ENCODE measurements around the gene USP8. TPM values are rescaled to one million over a fixed set of nuclear protein-coding genes. Genes with fewer than 3 reads are reported as not detected.

USP8 gene
- total and polyA plus RNA-seq, 4 donors = 20.4 to 42.8 (median 32.5) TPM

DNA sequence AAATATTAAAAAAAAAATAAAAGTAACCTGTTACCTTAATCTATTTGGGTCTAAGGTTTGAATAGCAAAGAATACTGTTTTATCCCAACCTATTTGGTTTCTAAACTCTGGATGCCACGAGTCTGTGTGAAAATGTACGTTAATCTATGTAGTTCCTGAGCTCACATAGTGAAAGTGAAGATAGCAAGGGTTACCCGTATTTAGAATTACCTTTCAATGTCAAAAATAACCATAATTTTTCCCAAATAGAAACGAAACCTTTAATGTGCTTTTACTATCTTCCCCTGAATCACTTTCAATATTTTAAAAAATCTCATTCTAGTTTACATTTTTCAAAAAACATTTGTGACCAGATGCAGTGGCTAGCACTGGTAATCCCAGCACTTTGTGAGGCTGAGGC, 128.0 kb downstream of the USP8 start:
- H3K9me3 ChIP-seq (ENCODE audit: control insufficient read depth in 4 of 4, low read length in 3 of 4) = no peaks in the 10 kb centered on the region
- H3K27me3 ChIP-seq (ENCODE audit: control insufficient read depth in 4 of 4, insufficient read depth in 4 of 4, low read length in 3 of 4) = no peaks in the 10 kb centered on the region
- no peak overlapping the region for H3K9ac ChIP-seq (ENCODE audit: low read depth in 1 of 2, low read length in 2 of 2)
- peaks cover 0 to 4% (median 2%) of the 10 kb centered on the region in 4 donors for H3K36me3 ChIP-seq (ENCODE audit: control insufficient read depth in 4 of 4, insufficient read depth in 3 of 4, low read depth in 1 of 4, low read length in 3 of 4)
- no peak overlapping the region for H3K4me3 ChIP-seq (ENCODE audit: low read depth in 1 of 3, low read length in 3 of 3)
- TF ChIP-seq RXRA (IDR thresholded peaks at IDR 0.05) (no peak), HNF4G (IDR thresholded peaks at IDR 0.05) (no peak), JUND (IDR thresholded peaks at IDR 0.05) (no peak), YY1 (IDR thresholded peaks at IDR 0.05) (no peak), NR2F2 (IDR thresholded peaks at IDR 0.05) (no peak), GABPA (IDR thresholded peaks at IDR 0.05 in 1 of 2, conservative IDR thresholded peaks at IDR 0.05 in 1 of 2) (no peak), MAX (IDR thresholded peaks at IDR 0.05) (no peak), SP1 (IDR thresholded peaks at IDR 0.05) (no peak), CTCF (IDR thresholded peaks at IDR 0.05; ENCODE audit: low read depth, low read length, missing input control) (no peak), RAD21 (IDR thresholded peaks at IDR 0.05) (no peak), FOXA2 (IDR thresholded peaks at IDR 0.05) (no peak), HNF4A (conservative IDR thresholded peaks at IDR 0.05) (no peak)
- TF ChIP-seq, protein P1, sequence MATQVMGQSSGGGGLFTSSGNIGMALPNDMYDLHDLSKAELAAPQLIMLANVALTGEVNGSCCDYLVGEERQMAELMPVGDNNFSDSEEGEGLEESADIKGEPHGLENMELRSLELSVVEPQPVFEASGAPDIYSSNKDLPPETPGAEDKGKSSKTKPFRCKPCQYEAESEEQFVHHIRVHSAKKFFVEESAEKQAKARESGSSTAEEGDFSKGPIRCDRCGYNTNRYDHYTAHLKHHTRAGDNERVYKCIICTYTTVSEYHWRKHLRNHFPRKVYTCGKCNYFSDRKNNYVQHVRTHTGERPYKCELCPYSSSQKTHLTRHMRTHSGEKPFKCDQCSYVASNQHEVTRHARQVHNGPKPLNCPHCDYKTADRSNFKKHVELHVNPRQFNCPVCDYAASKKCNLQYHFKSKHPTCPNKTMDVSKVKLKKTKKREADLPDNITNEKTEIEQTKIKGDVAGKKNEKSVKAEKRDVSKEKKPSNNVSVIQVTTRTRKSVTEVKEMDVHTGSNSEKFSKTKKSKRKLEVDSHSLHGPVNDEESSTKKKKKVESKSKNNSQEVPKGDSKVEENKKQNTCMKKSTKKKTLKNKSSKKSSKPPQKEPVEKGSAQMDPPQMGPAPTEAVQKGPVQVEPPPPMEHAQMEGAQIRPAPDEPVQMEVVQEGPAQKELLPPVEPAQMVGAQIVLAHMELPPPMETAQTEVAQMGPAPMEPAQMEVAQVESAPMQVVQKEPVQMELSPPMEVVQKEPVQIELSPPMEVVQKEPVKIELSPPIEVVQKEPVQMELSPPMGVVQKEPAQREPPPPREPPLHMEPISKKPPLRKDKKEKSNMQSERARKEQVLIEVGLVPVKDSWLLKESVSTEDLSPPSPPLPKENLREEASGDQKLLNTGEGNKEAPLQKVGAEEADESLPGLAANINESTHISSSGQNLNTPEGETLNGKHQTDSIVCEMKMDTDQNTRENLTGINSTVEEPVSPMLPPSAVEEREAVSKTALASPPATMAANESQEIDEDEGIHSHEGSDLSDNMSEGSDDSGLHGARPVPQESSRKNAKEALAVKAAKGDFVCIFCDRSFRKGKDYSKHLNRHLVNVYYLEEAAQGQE (IDR thresholded peaks at IDR 0.05) = no peak
- TF ChIP-seq, protein P2, sequence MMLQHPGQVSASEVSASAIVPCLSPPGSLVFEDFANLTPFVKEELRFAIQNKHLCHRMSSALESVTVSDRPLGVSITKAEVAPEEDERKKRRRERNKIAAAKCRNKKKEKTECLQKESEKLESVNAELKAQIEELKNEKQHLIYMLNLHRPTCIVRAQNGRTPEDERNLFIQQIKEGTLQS (IDR thresholded peaks at IDR 0.05) = no peak
- TF ChIP-seq, protein P3, sequence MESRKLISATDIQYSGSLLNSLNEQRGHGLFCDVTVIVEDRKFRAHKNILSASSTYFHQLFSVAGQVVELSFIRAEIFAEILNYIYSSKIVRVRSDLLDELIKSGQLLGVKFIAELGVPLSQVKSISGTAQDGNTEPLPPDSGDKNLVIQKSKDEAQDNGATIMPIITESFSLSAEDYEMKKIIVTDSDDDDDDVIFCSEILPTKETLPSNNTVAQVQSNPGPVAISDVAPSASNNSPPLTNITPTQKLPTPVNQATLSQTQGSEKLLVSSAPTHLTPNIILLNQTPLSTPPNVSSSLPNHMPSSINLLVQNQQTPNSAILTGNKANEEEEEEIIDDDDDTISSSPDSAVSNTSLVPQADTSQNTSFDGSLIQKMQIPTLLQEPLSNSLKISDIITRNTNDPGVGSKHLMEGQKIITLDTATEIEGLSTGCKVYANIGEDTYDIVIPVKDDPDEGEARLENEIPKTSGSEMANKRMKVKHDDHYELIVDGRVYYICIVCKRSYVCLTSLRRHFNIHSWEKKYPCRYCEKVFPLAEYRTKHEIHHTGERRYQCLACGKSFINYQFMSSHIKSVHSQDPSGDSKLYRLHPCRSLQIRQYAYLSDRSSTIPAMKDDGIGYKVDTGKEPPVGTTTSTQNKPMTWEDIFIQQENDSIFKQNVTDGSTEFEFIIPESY (IDR thresholded peaks at IDR 0.05) = no peak
- no peaks in the 10 kb centered on the region for H3K4me1 ChIP-seq (ENCODE audit: control insufficient read depth in 4 of 4, insufficient read depth in 4 of 4, low read length in 3 of 4)
- 85% methylated on average over 4 of the region's 4 CpGs for WGBS
- no peak overlapping the region for H3K27ac ChIP-seq (ENCODE audit: low read depth in 1 of 2, low read length in 2 of 2)
- DNase-seq (ENCODE audit: low spot score) = no peak
